Left lung (tissue), 10 donors: Measurements from ENCODE around the gene VSIG10L. TPM values are rescaled to one million over a fixed set of nuclear protein-coding genes. Genes with fewer than 3 reads are reported as not detected.

ENCODE experiments used
- ATAC-seq: fragments of 200-7000 bp; cut with Tn5 transposase; one replicate; pipeline ENCODE4 v1.9.1; 2020; ENCODE audit warnings: moderate library complexity
- DNase-seq, 4 donors: peaks; one replicate each; pipeline ENCODE4 v3.0.0-alpha.2; 2013 to 2020
- H3K27ac ChIP-seq, 2 donors: fragments of 200-600 bp; sonication (generic) in 1 of 2; one replicate each; pipeline versions ENCODE4 v1.5.0 to v1.8.0; 2020 to 2021
- H3K27me3 ChIP-seq, 2 donors: fragments of 200-600 bp; sonication (generic) in 1 of 2; one replicate each; pipeline versions ENCODE4 v1.5.0 to v1.8.0; 2020 to 2021
- H3K36me3 ChIP-seq, 2 donors: fragments of 200-600 bp; sonication (generic) in 1 of 2; one replicate each; pipeline versions ENCODE4 v1.5.0 to v1.8.0; 2020 to 2021
- H3K4me1 ChIP-seq, 2 donors: fragments of 200-600 bp; one replicate each; pipeline ENCODE4 v1.8.0; 2021
- H3K4me3 ChIP-seq, 2 donors: fragments of 200-600 bp; sonication (generic) in 1 of 2; one replicate each; pipeline versions ENCODE4 v1.5.0 to v1.8.0; 2020 to 2021; ENCODE audit warnings: mild to moderate bottlenecking in 1 of 2
- H3K9me3 ChIP-seq, 2 donors: fragments of 200-600 bp; sonication (generic) in 1 of 2; one replicate each; pipeline versions ENCODE4 v1.5.0 to v1.8.0; 2020 to 2021
- CTCF ChIP-seq, 2 donors: fragments of 200-600 bp; sonication (generic) in 1 of 2; IDR thresholded peaks; one replicate each; pipeline versions ENCODE4 v1.5.0 to v1.8.0; 2021; ENCODE audit warnings: antibody characterized with exemption in 2 of 2
- intact Hi-C, 2 donors: fragments of 100-400 bp; cut with DNase I; formaldehyde crosslinking; loops; one replicate each; pipeline versions ENCODE4 v1.11.2 to v1.14.2; 2022
- polyA plus RNA-seq, 6 donors: library from polyadenylated mRNA; unstranded; fragments of 120-200 nt; gene quantifications; one replicate each; pipeline ENCODE4 v1.2.1, GENCODE V29; 2013; ENCODE audit not compliant: insufficient read length in 6 of 6
- total RNA-seq, 2 donors: library from RNA; stranded (reverse); fragmentation: NEBNext Ultra II Directional; extraction: Animal tissue kit (Norgen Biotek cat#: 25700); gene quantifications; one replicate each; pipeline ENCODE4 v1.2.1, GENCODE V29; 2021
- donor health status: DM: no; HTN: yes; CAD: no.
- donor health status: DM: no; HTN: no; CAD: no.

The VSIG10L gene
- total and polyA plus RNA-seq, 8 donors, result 3.5 to 5.2 (median 3.7) TPM

- TF ChIP-seq CTCF (IDR thresholded peaks at IDR 0.05), result no peak
- Histone ChIP-seq H3K36me3 (no peaks in the 10 kb centered on the region), H3K27me3 (peaks cover 0 to 4% of the 10 kb centered on the region in 2 donors), H3K4me1 (no peaks in the 10 kb centered on the region), H3K27ac (no peak overlapping the region), H3K4me3 (no peak overlapping the region), H3K9me3 (no peaks in the 10 kb centered on the region)
- DNase-seq (no peak), ATAC-seq (no peak)
- intact Hi-C loops, result no loop called here
Observed at GRCh38 chr19:51386882-51387520, 45.1 kb upstream of the VSIG10L start.

GRCh38 chr19:51382004-51382403 is 40.1 kb upstream of the VSIG10L start:
- Histone ChIP-seq H3K4me1 (no peaks in the 10 kb centered on the region), H3K36me3 (no peaks in the 10 kb centered on the region), H3K27me3 (no peaks in the 10 kb centered on the region), H3K4me3 (no peak overlapping the region), H3K27ac (no peak overlapping the region), H3K9me3 (peaks cover 0 to 6% of the 10 kb centered on the region in 2 donors)
- no peak for ATAC-seq
- TF ChIP-seq CTCF (IDR thresholded peaks at IDR 0.05), result no peak
- no peak for DNase-seq
- intact Hi-C loops, result no loop called here

- H3K9me3 ChIP-seq, result peaks cover 0 to 6% of the 10 kb centered on the region in 2 donors
- H3K27me3 ChIP-seq, result no peaks in the 10 kb centered on the region
- DNase-seq (no peak), ATAC-seq (no peak)
- H3K36me3 ChIP-seq, result no peaks in the 10 kb centered on the region
- TF ChIP-seq CTCF (IDR thresholded peaks at IDR 0.05), result no peak
- H3K4me1 ChIP-seq, result peaks cover 0 to 5% of the 10 kb centered on the region in 2 donors
- intact Hi-C loops, result no loop called here
- no peak overlapping the region for H3K4me3 ChIP-seq
- H3K27ac ChIP-seq, result no peak overlapping the region
Observed at GRCh38 chr19:51380379-51380778, 38.4 kb upstream of the VSIG10L start.

GRCh38 chr19:51377422-51377821 is 35.5 kb upstream of the VSIG10L start:
- Histone ChIP-seq H3K27me3 (no peaks in the 10 kb centered on the region), H3K9me3 (peaks cover 0 to 6% of the 10 kb centered on the region in 2 donors), H3K4me3 (no peak overlapping the region), H3K27ac (no peak overlapping the region), H3K36me3 (no peaks in the 10 kb centered on the region), H3K4me1 (peaks cover 0 to 28% of the 10 kb centered on the region in 2 donors)
- DNase-seq, result no peak
- no peak for ATAC-seq
- intact Hi-C loops, result no loop called here
- no peak for TF ChIP-seq CTCF (IDR thresholded peaks at IDR 0.05)

- Histone ChIP-seq H3K9me3 (no peaks in the 10 kb centered on the region), H3K4me1 (peaks cover 0 to 45% of the 10 kb centered on the region in 2 donors), H3K27me3 (no peaks in the 10 kb centered on the region), H3K36me3 (no peaks in the 10 kb centered on the region), H3K4me3 (no peak overlapping the region), H3K27ac (no peak overlapping the region)
- intact Hi-C loops, result no loop called here
- no peak for DNase-seq
- no peak for TF ChIP-seq CTCF (IDR thresholded peaks at IDR 0.05)
- no peak for ATAC-seq
Observed at GRCh38 chr19:51375504-51376221, 33.7 kb upstream of the VSIG10L start.
